Activated CD8-positive, alpha-beta memory T cell treated with anti-CD3 and anti-CD28 coated beads, Interleukin-2, amount 10 ng/mL, durations not matched to agents 7 days and 5 days (primary cell): ENCODE data around the gene TMCO4. TPM values are rescaled to one million over a fixed set of nuclear protein-coding genes. Genes with fewer than 3 reads are reported as not detected.
"Not testable (repeated sequence)": the region's sequence is repeated elsewhere in the genome, so short reads cannot be mapped to it uniquely, and the experiment has no call there.

Experiments used
- ATAC-seq: fragments of 150-1000 bp; cut with Tn5 transposase; one replicate; pipeline ENCODE4 v1.10.0; 2021; ENCODE audit warnings: moderate library complexity
- CTCF ChIA-PET: fragments of 350-600 bp; sonication (Branson Sonifier 250); formaldehyde crosslinking; loops from one replicate; lab custom pipeline; 2021; ENCODE audit warnings: antibody characterized with exemption; lab: Charles Lee
- DNase-seq: peaks from one replicate; pipeline ENCODE4 v3.0.0-alpha.2; 2020
- H3K27ac Mint-ChIP-seq: one replicate; pipeline ENCODE4 v1.8.0; 2021; ENCODE audit warnings: mild to moderate bottlenecking, mixed read lengths
- H3K27me3 Mint-ChIP-seq: one replicate; pipeline ENCODE4 v1.8.0; 2021; ENCODE audit warnings: mixed read lengths
- H3K36me3 Mint-ChIP-seq: one replicate; pipeline ENCODE4 v1.8.0; 2021; ENCODE audit warnings: mild to moderate bottlenecking, mixed read lengths
- H3K4me1 Mint-ChIP-seq: one replicate; pipeline ENCODE4 v1.8.0; 2021; ENCODE audit warnings: mixed read lengths
- H3K4me3 Mint-ChIP-seq: one replicate; pipeline ENCODE4 v1.8.0; 2021; ENCODE audit warnings: mild to moderate bottlenecking, moderate library complexity, mixed read lengths
- H3K9me3 Mint-ChIP-seq: one replicate; pipeline ENCODE4 v1.8.0; 2022; ENCODE audit warnings: low read depth, mixed read lengths
- total RNA-seq, 2 experiments: library from RNA; stranded (reverse); gene quantifications; one replicate each; pipeline ENCODE4 v1.2.3, GENCODE V29; 2021

Gene TMCO4
- total RNA-seq, 2 experiments from 2014 or later, result 18.4 to 18.6 TPM

DNA sequence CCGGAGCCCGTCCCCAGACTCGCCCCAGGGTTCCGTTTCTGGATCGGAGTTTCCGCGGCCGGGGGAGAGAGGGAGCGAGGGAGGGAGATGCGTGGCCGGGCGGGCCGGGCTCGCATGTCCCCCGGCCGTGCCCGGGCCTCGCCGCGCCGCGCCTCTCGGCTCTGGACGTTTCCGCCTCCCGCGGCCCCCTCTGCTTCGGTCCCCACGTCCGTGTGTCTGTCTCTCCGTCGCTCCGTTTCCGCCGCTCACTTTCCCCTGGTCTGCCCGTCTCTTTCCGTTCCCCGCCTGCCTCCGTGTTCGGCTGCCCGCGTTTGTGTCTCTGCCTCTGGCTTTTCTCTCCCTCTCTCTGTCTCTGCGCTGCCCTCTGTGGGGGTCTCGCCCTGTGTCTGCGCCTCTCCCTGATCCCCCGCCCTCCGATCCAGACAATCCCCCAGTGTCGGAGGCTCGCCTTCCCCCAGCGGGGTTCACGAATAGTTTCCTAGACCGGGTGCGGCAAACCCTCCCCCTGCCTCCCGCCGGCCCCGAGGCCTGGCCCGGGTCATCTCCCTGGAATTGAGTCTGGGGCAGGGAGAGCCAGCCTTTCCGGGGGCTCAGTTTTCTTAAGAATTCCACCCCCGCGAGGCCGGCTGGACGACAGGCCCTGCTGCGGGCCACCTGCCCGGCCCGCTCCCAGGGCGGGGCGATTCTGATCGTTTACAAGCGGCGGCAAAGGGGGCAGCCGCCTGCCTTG is 154.9 kb downstream of the TMCO4 start:
- Mint-ChIP-seq H3K4me3 (peak overlapping the region; percentile 99), H3K27ac (peak overlapping the region; percentile 91), H3K36me3 (peaks cover 2% of the 10 kb centered on the region), H3K27me3 (peaks cover 15% of the 10 kb centered on the region), H3K9me3 (no peaks in the 10 kb centered on the region), H3K4me1 (peaks cover 35% of the 10 kb centered on the region)
- DNase-seq (peak; percentile 76), ATAC-seq (peak; percentile 37)
- CTCF ChIA-PET, result interaction anchor here (1.0 to 3.8 kb wide), 7 partner anchors 9 to 303 kb away, joined by 3 to 24 read pairs (median 6); a partner anchor contains a TSS

DNA sequence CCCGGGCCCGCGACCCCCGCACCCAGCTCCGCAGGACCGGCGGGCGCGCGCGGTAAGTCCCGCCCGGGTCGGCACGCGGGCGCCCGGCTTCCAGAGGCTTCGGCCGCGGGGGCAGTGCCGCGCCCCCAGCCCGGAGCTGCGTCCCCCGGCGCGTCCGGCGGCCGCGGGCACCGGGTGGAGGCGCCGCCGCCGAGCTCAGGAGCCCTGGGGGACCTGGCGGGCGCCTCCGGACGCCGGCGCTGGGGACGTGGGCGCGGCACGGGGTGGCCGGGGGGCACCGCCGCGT is 155.4 kb downstream of the TMCO4 start:
- CTCF ChIA-PET, result interaction anchor here (0.9 to 3.8 kb wide), 6 partner anchors 17 to 298 kb away, joined by 3 to 24 read pairs (median 6); a partner anchor contains a TSS
- H3K27ac Mint-ChIP-seq, result no peak overlapping the region
- peaks cover 2% of the 10 kb centered on the region for H3K36me3 Mint-ChIP-seq

GRCh38 chr1:19643602-19644394 is 155.9 kb downstream of the TMCO4 start, which contains the start of gene NBL1:
TSS of gene NBL1 (plus strand) at chr1:19644311. CDS start at chr1:19655031, 10,720 bp downstream.
- DNase-seq, result peak; percentile 78
- peaks cover 18% of the 10 kb centered on the region for H3K27me3 Mint-ChIP-seq
- H3K36me3 Mint-ChIP-seq, result peaks cover 2% of the 10 kb centered on the region
- peak within 1 kb of the TSS; percentile 91 for H3K27ac Mint-ChIP-seq
- peak within 1 kb of the TSS; percentile 99 for H3K4me3 Mint-ChIP-seq
- ATAC-seq, result peak; percentile 90
- H3K9me3 Mint-ChIP-seq, result no peaks in the 10 kb centered on the region
- peaks cover 35% of the 10 kb centered on the region for H3K4me1 Mint-ChIP-seq
- CTCF ChIA-PET, result interaction anchor here (0.6 to 3.8 kb wide), 8 partner anchors 17 to 298 kb away, joined by 3 to 24 read pairs (median 4); a partner anchor contains a TSS

More for the DNA sequence above, 155.4 kb downstream of the TMCO4 start:
- H3K27me3 Mint-ChIP-seq, result peaks cover 16% of the 10 kb centered on the region
- peak overlapping the region; percentile 99 for H3K4me3 Mint-ChIP-seq
- H3K4me1 Mint-ChIP-seq, result peaks cover 35% of the 10 kb centered on the region
- H3K9me3 Mint-ChIP-seq, result no peaks in the 10 kb centered on the region
- DNase-seq, result no peak
- ATAC-seq, result peak; percentile 31

- no peaks in the 10 kb centered on the region for H3K9me3 Mint-ChIP-seq
- peak overlapping the region; percentile 73 for H3K4me3 Mint-ChIP-seq
- H3K27ac Mint-ChIP-seq, result peak overlapping the region; percentile 70
- ATAC-seq (no peak), DNase-seq (no peak)
- CTCF ChIA-PET, result interaction anchor here (0.6 to 2.5 kb wide), 5 partner anchors 32 to 252 kb away, joined by 3 to 12 read pairs (median 4); a partner anchor contains a TSS
- H3K27me3 Mint-ChIP-seq, result peaks cover 18% of the 10 kb centered on the region
- H3K4me1 Mint-ChIP-seq, result peaks cover 35% of the 10 kb centered on the region
- H3K36me3 Mint-ChIP-seq, result peaks cover 2% of the 10 kb centered on the region
Observed at GRCh38 chr1:19643121-19643520, 156.6 kb downstream of the TMCO4 start.

DNA sequence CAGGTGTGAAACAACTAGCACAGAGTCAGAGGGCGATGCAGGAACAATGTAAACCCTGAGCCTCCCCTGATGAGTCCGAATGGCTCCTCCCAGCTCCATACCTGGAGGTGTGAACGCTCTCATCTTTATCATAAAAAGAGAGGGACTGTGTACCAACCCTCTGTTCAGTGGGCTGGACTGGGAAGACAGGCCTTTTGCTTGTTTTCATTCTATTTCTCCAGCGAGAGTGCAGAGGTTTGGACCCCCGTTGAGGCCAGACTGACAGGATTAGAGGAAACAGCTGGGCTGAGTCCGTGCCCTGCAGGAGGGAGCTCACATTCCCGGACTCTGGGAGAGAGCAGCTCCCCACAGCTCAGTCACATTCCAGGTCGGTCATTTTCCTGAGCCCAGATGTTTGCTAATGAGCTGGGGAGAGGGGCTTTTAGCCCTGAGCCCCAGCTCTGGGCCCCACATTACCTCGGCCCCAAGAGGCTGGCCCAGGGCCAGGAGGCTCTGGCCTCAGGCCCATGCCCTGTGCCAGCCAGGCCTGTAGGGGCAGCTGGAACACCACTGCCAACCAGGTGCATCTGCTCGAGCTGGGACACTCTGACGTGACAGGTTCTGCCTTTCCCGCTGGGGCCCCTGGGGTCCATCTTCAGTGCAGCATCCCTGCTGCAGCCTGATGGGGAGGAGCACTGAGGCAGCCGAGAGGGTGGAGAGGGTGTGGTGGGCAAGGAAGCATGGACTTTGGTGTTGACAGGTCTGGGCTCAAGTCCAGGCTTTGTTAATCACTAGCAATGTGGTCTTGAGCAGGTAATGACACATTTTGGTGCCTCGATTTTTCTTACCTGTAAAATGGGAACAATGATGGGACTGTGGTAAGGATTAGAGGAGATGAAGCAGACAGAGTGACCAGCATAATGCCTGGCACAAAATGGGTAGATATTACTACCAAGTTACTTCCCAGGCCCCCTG is 159.1 kb downstream of the TMCO4 start:
- Mint-ChIP-seq H3K9me3 (no peaks in the 10 kb centered on the region), H3K4me3 (no peak overlapping the region), H3K36me3 (peaks cover 2% of the 10 kb centered on the region), H3K4me1 (peaks cover 11% of the 10 kb centered on the region), H3K27me3 (peaks cover 18% of the 10 kb centered on the region), H3K27ac (no peak overlapping the region)
- ATAC-seq (no peak), DNase-seq (no peak)
- CTCF ChIA-PET, result interaction anchor here (1.0 to 1.8 kb wide), 5 partner anchors 10 to 247 kb away, joined by 3 to 5 read pairs (median 4); no protein-coding TSS in a partner anchor

DNA sequence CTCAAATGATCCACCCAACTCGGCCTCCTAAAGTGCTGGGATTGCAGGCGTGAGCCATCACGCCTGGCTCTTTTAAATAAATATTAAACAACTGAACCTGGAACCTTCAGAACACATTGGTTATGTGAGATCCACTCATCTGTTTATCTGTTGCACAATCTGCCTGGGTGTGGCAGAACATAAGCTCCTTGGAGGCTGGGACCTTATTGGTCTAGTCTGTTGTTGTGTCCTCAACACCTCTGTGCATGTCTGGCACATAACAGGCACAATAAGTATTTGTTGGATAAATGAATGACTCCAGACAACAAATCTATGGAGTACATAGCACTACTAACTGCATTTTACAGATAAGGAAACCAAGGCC is 159.7 kb downstream of the TMCO4 start:
- DNase-seq, result no peak
- Mint-ChIP-seq H3K27me3 (peaks cover 18% of the 10 kb centered on the region), H3K9me3 (no peaks in the 10 kb centered on the region), H3K4me3 (no peak overlapping the region), H3K36me3 (peaks cover 2% of the 10 kb centered on the region), H3K27ac (no peak overlapping the region), H3K4me1 (peaks cover 10% of the 10 kb centered on the region)
- ATAC-seq, result no peak
- CTCF ChIA-PET, result interaction anchor here (1.2 to 1.7 kb wide), 2 partner anchors 14 to 20 kb away, joined by 4 to 5 read pairs; no protein-coding TSS in a partner anchor

- H3K4me3 Mint-ChIP-seq, H3K36me3 Mint-ChIP-seq, H3K9me3 Mint-ChIP-seq, ATAC-seq, H3K27ac Mint-ChIP-seq, CTCF ChIA-PET, DNase-seq, H3K4me1 Mint-ChIP-seq: not testable (repeated sequence)
- H3K27me3 Mint-ChIP-seq, result peaks cover 18% of the 10 kb centered on the region
Observed at GRCh38 chr1:19639228-19639627, 160.5 kb downstream of the TMCO4 start.

- Mint-ChIP-seq H3K27ac (no peak overlapping the region), H3K4me1 (no peaks in the 10 kb centered on the region), H3K4me3 (no peak overlapping the region), H3K9me3 (no peaks in the 10 kb centered on the region), H3K36me3 (no peaks in the 10 kb centered on the region), H3K27me3 (peaks cover 8% of the 10 kb centered on the region)
- no peak for ATAC-seq
- CTCF ChIA-PET, result interaction anchor here (0.9 to 1.0 kb wide), 2 partner anchors 15 to 293 kb away, joined by 3 read pairs; no protein-coding TSS in a partner anchor
- DNase-seq, result no peak
Observed at GRCh38 chr1:19637606-19638005, 162.1 kb downstream of the TMCO4 start.

- H3K4me1 Mint-ChIP-seq, CTCF ChIA-PET, H3K27me3 Mint-ChIP-seq: not testable (repeated sequence)
Observed at GRCh38 chr1:19636749-19637148, 163.0 kb downstream of the TMCO4 start.

DNA sequence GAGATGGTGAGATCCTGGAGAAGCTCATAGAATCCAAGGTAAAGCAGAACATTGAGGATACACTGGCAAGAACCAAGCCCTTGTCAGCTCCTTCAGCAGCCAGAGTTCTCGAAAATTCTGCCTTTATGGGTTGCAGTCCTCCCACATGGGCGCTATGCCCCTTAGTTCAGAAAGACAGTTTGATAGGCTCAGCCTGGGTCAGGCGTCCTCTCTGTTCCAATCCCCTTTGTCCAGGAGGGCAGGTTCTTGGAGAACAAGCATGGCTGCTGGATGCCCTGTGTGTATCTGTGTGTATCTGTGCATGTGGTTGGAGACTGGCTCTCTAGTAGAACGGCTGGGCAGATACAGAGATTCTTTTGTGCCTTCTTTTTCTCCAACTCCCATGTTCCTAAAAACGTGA is 163.7 kb downstream of the TMCO4 start:
- DNase-seq (no peak), ATAC-seq (no peak)
- CTCF ChIA-PET, result no interaction called here
- Mint-ChIP-seq H3K9me3 (no peaks in the 10 kb centered on the region), H3K36me3 (no peaks in the 10 kb centered on the region), H3K4me3 (no peak overlapping the region), H3K27ac (no peak overlapping the region), H3K27me3 (peaks cover 3% of the 10 kb centered on the region), H3K4me1 (no peaks in the 10 kb centered on the region)

More at GRCh38 chr1:19636749-19637148, 163.0 kb downstream of the TMCO4 start:
- H3K9me3 Mint-ChIP-seq, ATAC-seq, H3K4me3 Mint-ChIP-seq, H3K27ac Mint-ChIP-seq, H3K36me3 Mint-ChIP-seq, DNase-seq: not testable (repeated sequence)

DNA sequence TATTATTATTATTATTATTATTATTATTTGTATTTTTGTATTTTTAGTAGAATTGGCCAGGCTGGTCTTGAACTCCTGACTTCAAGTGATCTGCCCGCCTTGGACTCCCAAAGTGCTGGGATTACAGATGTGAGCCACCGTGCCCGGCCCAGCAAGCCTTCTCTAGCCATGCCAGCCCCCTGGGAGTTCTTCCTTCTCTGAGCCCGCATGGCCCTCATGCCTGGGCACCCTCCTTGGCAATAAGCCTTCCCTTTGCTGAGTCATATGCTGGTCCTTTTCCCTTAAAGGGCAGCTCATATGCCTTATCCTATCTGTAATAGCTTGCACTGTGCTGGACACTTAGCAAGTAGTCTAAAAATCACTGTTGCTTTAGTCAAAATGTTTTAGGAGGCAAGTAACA is 164.1 kb downstream of the TMCO4 start:
- Mint-ChIP-seq H3K4me3 (no peak overlapping the region), H3K4me1 (no peaks in the 10 kb centered on the region), H3K9me3 (no peaks in the 10 kb centered on the region), H3K27me3 (peaks cover 3% of the 10 kb centered on the region), H3K36me3 (no peaks in the 10 kb centered on the region), H3K27ac (no peak overlapping the region)
- DNase-seq (no peak), ATAC-seq (no peak)
- CTCF ChIA-PET, result no interaction called here

GRCh38 chr1:19635064-19635463 is 164.7 kb downstream of the TMCO4 start:
- H3K4me1 Mint-ChIP-seq, H3K9me3 Mint-ChIP-seq, ATAC-seq, H3K4me3 Mint-ChIP-seq, DNase-seq, H3K27me3 Mint-ChIP-seq, H3K27ac Mint-ChIP-seq, CTCF ChIA-PET, H3K36me3 Mint-ChIP-seq: not testable (repeated sequence)
